ENCODE measurements around the gene SGO1.

The SGO1 gene

DNA sequence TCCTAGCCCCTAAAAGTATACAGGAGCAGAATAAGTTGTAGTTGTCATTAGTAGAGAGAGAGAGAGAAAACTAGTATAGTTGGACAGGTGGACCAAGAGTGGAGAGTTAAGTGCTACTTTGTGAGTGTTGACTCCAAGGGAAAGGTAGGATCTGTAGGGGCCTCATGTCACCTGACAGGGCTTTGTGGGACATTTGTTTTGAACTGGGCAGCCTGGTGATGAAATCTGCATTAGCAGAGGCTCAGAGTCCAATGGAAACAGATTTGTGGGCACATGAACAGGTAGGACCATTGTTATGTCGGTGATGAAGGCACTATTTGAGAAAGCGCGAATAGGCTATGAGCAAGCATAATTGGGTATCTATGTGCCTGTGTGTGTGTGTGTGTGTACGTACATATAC is 43.5 kb downstream of the SGO1 start:
- H2AFZ ChIP-seq (ENCODE audit: low read depth, low read length, severe bottlenecking), result no peak overlapping the region
- no peaks in the 10 kb centered on the region for H3K9me3 ChIP-seq (ENCODE audit: insufficient read depth, low read length)
- TF ChIP-seq, protein P1, sequence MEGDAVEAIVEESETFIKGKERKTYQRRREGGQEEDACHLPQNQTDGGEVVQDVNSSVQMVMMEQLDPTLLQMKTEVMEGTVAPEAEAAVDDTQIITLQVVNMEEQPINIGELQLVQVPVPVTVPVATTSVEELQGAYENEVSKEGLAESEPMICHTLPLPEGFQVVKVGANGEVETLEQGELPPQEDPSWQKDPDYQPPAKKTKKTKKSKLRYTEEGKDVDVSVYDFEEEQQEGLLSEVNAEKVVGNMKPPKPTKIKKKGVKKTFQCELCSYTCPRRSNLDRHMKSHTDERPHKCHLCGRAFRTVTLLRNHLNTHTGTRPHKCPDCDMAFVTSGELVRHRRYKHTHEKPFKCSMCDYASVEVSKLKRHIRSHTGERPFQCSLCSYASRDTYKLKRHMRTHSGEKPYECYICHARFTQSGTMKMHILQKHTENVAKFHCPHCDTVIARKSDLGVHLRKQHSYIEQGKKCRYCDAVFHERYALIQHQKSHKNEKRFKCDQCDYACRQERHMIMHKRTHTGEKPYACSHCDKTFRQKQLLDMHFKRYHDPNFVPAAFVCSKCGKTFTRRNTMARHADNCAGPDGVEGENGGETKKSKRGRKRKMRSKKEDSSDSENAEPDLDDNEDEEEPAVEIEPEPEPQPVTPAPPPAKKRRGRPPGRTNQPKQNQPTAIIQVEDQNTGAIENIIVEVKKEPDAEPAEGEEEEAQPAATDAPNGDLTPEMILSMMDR (IDR thresholded peaks at IDR 0.05; ENCODE audit: insufficient read depth, low read length, poor library complexity, severe bottlenecking), result no peak
- TF ChIP-seq EZH2phosphoT487 (conservative IDR thresholded peaks at IDR 0.05; ENCODE audit: low read length), result no peak
- H3K27ac ChIP-seq (ENCODE audit: low read depth, low read length), result no peak overlapping the region
- no peaks in the 10 kb centered on the region for H3K79me2 ChIP-seq (ENCODE audit: insufficient read depth, low read length)
- H4K20me1 ChIP-seq (ENCODE audit: low read depth, low read length), result no peaks in the 10 kb centered on the region
- H3K4me2 ChIP-seq (ENCODE audit: low read depth, low read length, poor library complexity, severe bottlenecking), result no peak overlapping the region
- no peaks in the 10 kb centered on the region for H3K9me2 ChIP-seq (replicated peaks; ENCODE audit: insufficient read depth, low read length)
- no peak overlapping the region for H3K9ac ChIP-seq (ENCODE audit: low read length)
- no peak overlapping the region for H3K4me3 ChIP-seq (ENCODE audit: insufficient read depth, low read length, poor library complexity, severe bottlenecking)
- H3K27me3 ChIP-seq (ENCODE audit: low read length), result no peaks in the 10 kb centered on the region
- no peaks in the 10 kb centered on the region for H3F3A ChIP-seq (ENCODE audit: insufficient read depth)
- H3K36me3 ChIP-seq (ENCODE audit: low read length), result peaks cover 5% of the 10 kb centered on the region; the same call in 1 of the 2 replicates

DNA sequence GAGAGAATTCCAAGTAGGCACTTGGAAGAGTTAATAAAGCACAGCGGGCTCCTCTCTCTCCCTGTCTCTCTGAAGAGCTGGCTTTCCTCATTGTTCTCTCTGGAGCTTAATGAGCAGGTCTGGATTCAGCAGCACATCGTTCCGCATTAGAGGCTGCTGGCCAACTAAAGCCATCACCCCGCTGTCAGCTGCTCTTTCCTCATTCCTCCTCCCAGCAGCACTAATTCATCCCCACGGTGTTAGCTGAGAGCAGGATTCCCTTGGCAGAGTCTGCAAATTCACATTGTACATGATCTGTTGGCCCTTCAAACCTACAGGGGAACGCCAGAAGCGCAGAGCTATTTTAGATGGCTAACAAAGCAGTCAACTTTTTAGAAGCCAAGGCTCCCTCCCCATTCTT is 44.2 kb downstream of the SGO1 start:
- no peaks in the 10 kb centered on the region for H3K27me3 ChIP-seq (ENCODE audit: low read length)
- no peaks in the 10 kb centered on the region for H3K9me2 ChIP-seq (replicated peaks; ENCODE audit: insufficient read depth, low read length)
- H3K9ac ChIP-seq (ENCODE audit: low read length), result no peak overlapping the region
- H3K9me3 ChIP-seq (ENCODE audit: insufficient read depth, low read length), result no peaks in the 10 kb centered on the region
- no peak for TF ChIP-seq EZH2phosphoT487 (conservative IDR thresholded peaks at IDR 0.05; ENCODE audit: low read length)
- TF ChIP-seq, protein P1 (IDR thresholded peaks at IDR 0.05; ENCODE audit: insufficient read depth, low read length, poor library complexity, severe bottlenecking), result no peak
- no peaks in the 10 kb centered on the region for H3F3A ChIP-seq (ENCODE audit: insufficient read depth)
- no peak overlapping the region for H3K4me2 ChIP-seq (ENCODE audit: low read depth, low read length, poor library complexity, severe bottlenecking)
- no peak overlapping the region for H2AFZ ChIP-seq (ENCODE audit: low read depth, low read length, severe bottlenecking)
- H3K27ac ChIP-seq (ENCODE audit: low read depth, low read length), result no peak overlapping the region
- H3K4me3 ChIP-seq (ENCODE audit: insufficient read depth, low read length, poor library complexity, severe bottlenecking), result no peak overlapping the region
- peaks cover 5% of the 10 kb centered on the region; the same call in 1 of the 2 replicates for H3K36me3 ChIP-seq (ENCODE audit: low read length)
- H4K20me1 ChIP-seq (ENCODE audit: low read depth, low read length), result no peaks in the 10 kb centered on the region
- no peaks in the 10 kb centered on the region for H3K79me2 ChIP-seq (ENCODE audit: insufficient read depth, low read length)

DNA sequence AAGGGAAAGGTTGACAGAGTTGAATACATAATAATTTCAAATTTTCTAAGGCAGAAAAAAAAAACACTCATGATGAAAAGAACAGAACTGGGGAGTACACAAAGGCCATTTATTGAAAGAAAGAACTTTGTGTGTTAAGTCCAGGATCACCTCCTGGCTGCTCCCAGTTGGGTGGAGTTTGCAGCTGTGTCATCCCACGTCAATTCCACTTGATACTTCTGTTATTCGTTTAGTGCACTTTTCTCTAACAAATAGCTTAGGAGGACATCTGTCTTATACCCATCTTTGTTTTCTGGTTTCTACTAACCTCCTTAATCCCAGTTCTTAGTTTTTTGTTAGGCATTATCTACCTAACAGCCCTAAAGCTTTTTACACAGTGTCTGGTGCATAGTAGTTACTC is 44.7 kb downstream of the SGO1 start:
- Histone ChIP-seq H3K4me2 (ENCODE audit: low read depth, low read length, poor library complexity, severe bottlenecking) (no peak overlapping the region), H3K4me3 (ENCODE audit: insufficient read depth, low read length, poor library complexity, severe bottlenecking) (no peak overlapping the region), H3K9me3 (ENCODE audit: insufficient read depth, low read length) (no peaks in the 10 kb centered on the region), H3K9ac (ENCODE audit: low read length) (no peak overlapping the region), H4K20me1 (ENCODE audit: low read depth, low read length) (no peaks in the 10 kb centered on the region), H3F3A (ENCODE audit: insufficient read depth) (no peaks in the 10 kb centered on the region), H3K79me2 (ENCODE audit: insufficient read depth, low read length) (no peaks in the 10 kb centered on the region), H3K9me2 (replicated peaks; ENCODE audit: insufficient read depth, low read length) (no peaks in the 10 kb centered on the region), H3K27ac (ENCODE audit: low read depth, low read length) (no peak overlapping the region), H2AFZ (ENCODE audit: low read depth, low read length, severe bottlenecking) (no peak overlapping the region), H3K36me3 (ENCODE audit: low read length) (peaks cover 5% of the 10 kb centered on the region; the same call in 1 of the 2 replicates), H3K27me3 (ENCODE audit: low read length) (no peaks in the 10 kb centered on the region)
- TF ChIP-seq, protein P1 (IDR thresholded peaks at IDR 0.05; ENCODE audit: insufficient read depth, low read length, poor library complexity, severe bottlenecking), result no peak
